ENCODE results near the gene COG2. TPM values are rescaled to one million over a fixed set of nuclear protein-coding genes. Genes with fewer than 3 reads are reported as not detected.

COG2 gene
- total and polyA plus RNA-seq, 2 of the 13 experiments (the other 11 are each of a cell fraction or from before 2014, with no cell fraction given), result 16.8 to 36.3 TPM

- TF ChIP-seq HMGXB4 (CRISPR knock-in tag; IDR thresholded peaks at IDR 0.05; ENCODE audit: borderline replicate concordance in 1 of 2, low read depth in 1 of 2), result peak in 1 of 2 experiments; percentile 68; a peak in 2 of 4 replicates
- no peak for TF ChIP-seq PTBP1 (IDR thresholded peaks at IDR 0.05; ENCODE audit: low read depth, low read length, poor library complexity, severe bottlenecking)
- TF ChIP-seq ZNF230 (CRISPR knock-in tag; IDR thresholded peaks at IDR 0.05), result 0 out of 2 replicates have a peak, but pooled peaks have one; percentile 63
- TF ChIP-seq ZNF770 (CRISPR knock-in tag; IDR thresholded peaks at IDR 0.05), result peak; percentile 83
- TF ChIP-seq ZNF615 (CRISPR knock-in tag; IDR thresholded peaks at IDR 0.05; ENCODE audit: borderline replicate concordance), result 0 out of 2 replicates have a peak, but pooled peaks have one; percentile 33
- TF ChIP-seq ATF7 (IDR thresholded peaks at IDR 0.05), result no peak
- no peak for TF ChIP-seq ATF7 (CRISPR knock-in tag; IDR thresholded peaks at IDR 0.05)
- TF ChIP-seq BRCA1 (CRISPR knock-in tag; IDR thresholded peaks at IDR 0.05), result no peak; the same call in 1 of the 2 replicates
- peak; percentile 82 for TF ChIP-seq RAD21 (CRISPR knock-in tag; IDR thresholded peaks at IDR 0.05)
- 0 out of 2 replicates have a peak, but pooled peaks have one; percentile 13 for TF ChIP-seq ZNF331 (CRISPR knock-in tag; IDR thresholded peaks at IDR 0.05)
- no peak for TF ChIP-seq SP1 (IDR thresholded peaks at IDR 0.05)
- TF ChIP-seq SP1 (CRISPR knock-in tag; IDR thresholded peaks at IDR 0.05), result no peak
- 0 out of 2 replicates have a peak, but pooled peaks have one; percentile 17 for TF ChIP-seq ELF3 (CRISPR knock-in tag; IDR thresholded peaks at IDR 0.05)
- 0 out of 2 replicates have a peak, but pooled peaks have one; percentile 47 for TF ChIP-seq SALL2 (CRISPR knock-in tag; IDR thresholded peaks at IDR 0.05)
- TF ChIP-seq ZNF207 (IDR thresholded peaks at IDR 0.05; ENCODE audit: borderline replicate concordance), result no peak
- peak; percentile 98 for TF ChIP-seq STAG1 (CRISPR knock-in tag; IDR thresholded peaks at IDR 0.05)
- peak; percentile 27 for TF ChIP-seq YY1 (IDR thresholded peaks at IDR 0.05; ENCODE audit: insufficient read depth, insufficient replicate concordance, low read depth, low read length)
- no peak for TF ChIP-seq AKNA (CRISPR knock-in tag; IDR thresholded peaks at IDR 0.05; ENCODE audit: borderline replicate concordance)
These were observed 9.9 kb upstream of the COG2 start (continued) for GRCh38 chr1:230632273-230632873.
